NCI-H1436 treated with DMSO at 0.1 percent for 48 hours (cell line): ENCODE measurements around the gene HACD1.

Experiments
- DNase-seq: peaks from one replicate; lab custom pipeline; 2025; lab: John Stamatoyannopoulos, UW

The HACD1 gene

GRCh38 chr10:17578603-17579002, 38.6 kb downstream of the HACD1 start:
- no peak for DNase-seq

DNA sequence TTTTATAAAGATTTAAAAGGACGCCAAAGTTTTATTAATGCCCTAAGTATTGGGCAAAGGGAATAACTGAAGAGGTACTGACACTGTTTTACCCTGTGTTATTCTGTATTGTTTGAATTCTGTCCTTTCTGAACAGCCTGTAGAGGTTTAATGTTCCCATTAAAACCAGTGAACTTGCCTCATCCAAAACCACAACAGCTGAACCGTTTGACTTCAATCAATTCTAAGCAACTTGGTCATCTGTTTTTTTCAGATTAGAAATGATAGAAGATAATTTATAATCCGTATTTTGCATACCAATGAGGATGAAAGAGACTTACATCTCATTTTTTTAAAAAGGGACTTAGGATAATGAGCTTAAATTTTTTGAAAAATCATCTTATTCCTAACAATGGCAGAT, 40.4 kb downstream of the HACD1 start:
- no peak for DNase-seq

GRCh38 chr10:17564911-17565310, 52.3 kb downstream of the HACD1 start:
- DNase-seq, result no peak

DNA sequence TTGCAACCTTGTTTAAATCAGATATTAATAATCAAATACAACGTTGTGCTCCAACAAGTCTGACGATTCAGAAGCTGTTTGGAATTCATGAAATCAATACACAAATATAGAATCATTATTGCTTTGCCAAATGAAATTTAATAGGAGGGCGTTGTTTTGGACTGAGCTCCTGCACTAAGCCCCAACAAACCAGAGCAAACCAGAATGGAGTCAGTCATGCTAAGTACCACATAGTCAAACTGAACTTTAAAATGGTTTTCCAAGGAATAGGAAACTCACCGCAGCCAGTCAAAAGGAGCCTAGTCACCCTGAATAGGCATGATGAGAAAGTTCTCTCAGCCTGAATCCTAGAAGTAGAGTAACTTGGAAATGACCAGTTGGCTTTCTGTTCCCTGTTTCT, 53.7 kb downstream of the HACD1 start:
- no peak for DNase-seq

GRCh38 chr10:17562614-17563013, 54.6 kb downstream of the HACD1 start:
- DNase-seq, result no peak

DNA sequence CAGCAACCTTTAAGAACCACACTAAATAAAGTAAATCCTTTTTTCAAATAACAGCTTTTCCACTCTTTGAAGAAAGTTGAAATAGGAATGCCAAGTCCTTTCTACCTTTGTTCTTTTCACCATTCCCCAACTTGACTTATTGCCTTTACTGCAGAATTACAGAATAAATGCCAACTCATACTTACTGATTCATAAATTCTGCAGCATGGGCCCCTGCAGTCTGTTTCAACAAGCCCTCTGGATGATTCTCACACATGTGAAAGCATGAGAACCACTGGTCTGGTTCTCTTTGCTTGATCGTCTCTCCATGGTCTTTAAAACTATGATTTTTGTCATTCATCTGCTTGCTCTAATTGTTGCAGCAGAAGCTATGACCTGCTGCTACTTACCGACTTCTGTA, 56.1 kb downstream of the HACD1 start:
- no peak for DNase-seq

- DNase-seq, result no peak
Measured at GRCh38 chr10:17557459-17557858, 59.7 kb downstream of the HACD1 start.

DNA sequence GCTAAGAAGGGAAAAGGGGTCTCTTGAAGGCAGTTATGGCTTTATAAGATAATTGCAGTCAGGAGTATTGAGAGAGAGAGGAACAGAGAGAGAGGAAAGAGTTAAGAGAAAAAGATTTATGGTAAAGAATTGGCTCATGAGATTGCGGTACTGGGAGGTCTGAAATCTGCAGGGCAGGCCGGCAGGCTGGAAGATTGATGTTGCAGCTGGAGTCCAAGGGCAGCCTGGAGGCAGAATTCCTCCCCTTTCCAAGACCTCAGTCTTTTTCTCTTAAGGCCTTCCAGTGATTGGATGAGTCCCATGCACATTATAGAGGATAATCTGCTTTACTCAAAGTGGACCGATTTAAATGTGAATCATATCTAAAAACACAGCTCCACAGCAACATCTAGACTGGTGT, 68.4 kb downstream of the HACD1 start:
- no peak for DNase-seq

- DNase-seq, result no peak
Measured at GRCh38 chr10:17548162-17548561, 69.0 kb downstream of the HACD1 start.

DNA sequence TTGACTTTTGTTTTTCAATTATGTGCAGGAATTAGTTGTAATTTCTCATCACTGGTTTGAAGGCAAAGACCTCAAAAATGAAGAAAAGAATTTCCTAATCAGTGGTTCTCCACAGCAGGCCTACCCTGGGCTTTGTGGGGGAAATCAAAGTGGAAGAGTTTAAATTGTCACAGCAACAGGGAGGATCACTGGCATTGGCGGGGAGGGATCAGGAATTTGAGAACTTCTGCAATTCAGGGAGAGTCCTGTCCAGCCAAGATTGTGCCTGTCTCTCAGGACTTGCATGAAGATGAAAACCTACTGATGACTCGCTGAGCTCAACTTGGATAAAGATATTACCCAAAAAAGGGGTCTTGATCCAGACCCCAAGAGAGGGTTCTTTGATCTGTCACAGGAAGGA, 70.1 kb downstream of the HACD1 start:
- no peak for DNase-seq

- DNase-seq, result no peak
Measured at GRCh38 chr10:17544465-17544864, 72.7 kb downstream of the HACD1 start.
